Sigmoid colon (tissue), 7 donors: ENCODE results near the gene ASCL5. TPM values are rescaled to one million over a fixed set of nuclear protein-coding genes. Genes with fewer than 3 reads are reported as not detected.

Experiments used
- DNase-seq: peaks from one replicate; pipeline ENCODE4 v3.0.0-alpha.2; 2019
- H3K27ac ChIP-seq, 4 donors: fragments of 200-600 bp; sonication (generic); one replicate each; pipeline ENCODE4 v1.5.1; 2016 to 2019; ENCODE audit warnings: mild to moderate bottlenecking in 1 of 4
- H3K27me3 ChIP-seq, 3 donors: fragments of 200-600 bp; sonication (generic); one replicate each; pipeline ENCODE4 v1.5.1; 2019; ENCODE audit warnings: mild to moderate bottlenecking in 1 of 3
- H3K36me3 ChIP-seq, 4 donors: fragments of 200-600 bp; sonication (generic); one replicate each; pipeline ENCODE4 v1.5.1; 2016 to 2019
- H3K4me1 ChIP-seq, 4 donors: fragments of 200-600 bp; sonication (generic); one replicate each; pipeline ENCODE4 v1.5.1; 2017 to 2019
- H3K4me3 ChIP-seq, 4 donors: fragments of 200-600 bp; sonication (generic); one replicate each; pipeline ENCODE4 v1.5.1; 2017 to 2019; ENCODE audit warnings: mild to moderate bottlenecking in 2 of 4, moderate library complexity in 1 of 4
- H3K9me3 ChIP-seq, 4 donors: fragments of 200-600 bp in 3 of 4; sonication (generic) in 3 of 4; one replicate each; pipeline versions ENCODE4 v1.5.1 to v1.6.1; 2013 to 2019
- EP300 ChIP-seq, 4 donors: sonication (generic); formaldehyde crosslinking; IDR thresholded peaks; one replicate each; pipeline ENCODE4 v1.6.1; 2017; ENCODE audit warnings: antibody characterized with exemption in 4 of 4
- POLR2A ChIP-seq, 2 donors: fragments of 450-650 bp; IDR thresholded peaks; one replicate each; pipeline ENCODE4 v1.6.1; 2016; ENCODE audit warnings: antibody characterized with exemption in 2 of 2, mild to moderate bottlenecking in 2 of 2, moderate library complexity in 2 of 2
- POLR2AphosphoS5 ChIP-seq, 4 donors: sonication (generic); formaldehyde crosslinking; IDR thresholded peaks; one replicate each; pipeline ENCODE4 v1.6.1; 2017; ENCODE audit warnings: antibody characterized with exemption in 4 of 4
- WGBS, 2 donors: extraction: QIAGEN DNeasy Blood & Tissue Kit; methylation state at CpG; one replicate each; pipeline ENCODE4 v1.1.7; 2013; 5-methylcytosine and 5-hydroxymethylcytosine counted together
- intact Hi-C: fragments of 100-400 bp; cut with DNase I; formaldehyde crosslinking; loops from one replicate; pipeline ENCODE4 v1.15.1; 2023
- polyA plus RNA-seq, 3 donors: library from polyadenylated mRNA; stranded (reverse); fragments of 200-250 nt; gene quantifications; one replicate each; pipeline ENCODE4 v1.2.3, GENCODE V29; 2013
- total RNA-seq, 4 donors: library from RNA; depleted of rRNA; stranded (reverse); fragments of >200 nt; gene quantifications; one replicate each; pipeline ENCODE4 v1.1.0, GENCODE V29; 2016
- TF ChIP-seq, protein P1 (sequence below), 4 experiments: fragments of 450-650 bp in 3 of 4; fragments of 200-600 bp in 1 of 4; IDR thresholded peaks; one replicate each; pipeline ENCODE4 v1.5.1; 2016 to 2019; ENCODE audit warnings: antibody characterized with exemption in 4 of 4, mild to moderate bottlenecking in 3 of 4, moderate library complexity in 2 of 4
- donor health status: healthy with polysubstance abuse.
- donor health status: Bipolar disorder and iron deficiency.
- donor health status: healthy.

The ASCL5 gene
- total RNA-seq (not detected), polyA plus RNA-seq (under 1 TPM in 1 of 3 donors, not detected in 2; 0.06 TPM)

DNA sequence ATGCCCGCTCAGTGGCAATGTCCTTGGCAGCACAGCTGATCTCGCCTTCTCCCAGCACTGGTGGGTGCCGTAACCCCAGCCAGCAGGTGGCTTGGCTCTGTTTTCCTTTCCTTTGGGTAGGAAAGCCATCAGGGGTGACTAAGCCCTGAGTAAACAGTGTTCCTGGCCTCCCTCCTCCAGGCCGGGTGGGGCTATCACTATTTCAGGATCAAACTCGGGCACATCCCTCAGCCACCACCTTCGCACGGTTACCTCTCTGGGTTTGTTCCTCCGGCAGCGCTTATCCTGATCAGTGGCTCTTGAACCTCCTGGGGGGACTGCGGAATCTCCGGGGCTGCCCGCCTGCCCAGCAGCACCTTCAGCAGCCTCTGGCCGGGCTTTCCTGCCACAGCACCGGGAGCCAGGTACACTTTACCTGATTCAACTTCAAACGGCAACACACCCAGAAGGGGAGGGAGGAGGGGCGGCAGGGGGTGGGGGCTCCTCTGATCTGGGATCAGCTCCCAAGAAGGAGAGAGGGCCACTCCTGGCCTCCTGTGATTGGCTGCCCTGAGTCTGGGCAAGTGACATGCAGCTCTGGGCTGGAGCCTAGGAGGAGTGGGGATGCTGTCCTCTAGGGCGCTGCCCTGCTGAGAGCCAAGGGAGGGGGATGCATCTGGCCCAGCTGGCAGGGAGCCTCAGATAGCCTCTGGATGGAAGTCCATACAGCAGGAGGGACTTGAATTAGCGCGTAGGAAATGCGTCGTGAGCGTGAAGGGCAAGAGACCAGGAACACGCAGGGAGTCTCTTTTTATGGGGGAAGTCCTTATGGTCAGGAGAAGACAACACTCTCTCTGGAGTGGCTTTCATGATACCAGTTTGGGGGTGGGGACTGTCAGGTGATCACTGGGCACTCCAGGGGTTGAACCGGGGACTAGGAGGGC is at the start of gene ASCL5:
Gene ASCL5 (minus strand): TSS at position 353 of the 923 bp plus-strand sequence. CDS start 11,812 bp downstream, outside the sequence.
- 35 to 72% methylated on average over 24 of the region's 24 CpGs for WGBS, 2 donors
- peaks cover 0 to 22% (median 0%) of the 10 kb centered on the region in 3 donors for H3K27me3 ChIP-seq
- no peak within 1 kb of the TSS for H3K4me3 ChIP-seq
- H3K9me3 ChIP-seq = no peaks in the 10 kb centered on the region
- TF ChIP-seq POLR2A (IDR thresholded peaks at IDR 0.05) = no peak
- no peak for TF ChIP-seq POLR2AphosphoS5 (IDR thresholded peaks at IDR 0.05)
- TF ChIP-seq, protein P1, sequence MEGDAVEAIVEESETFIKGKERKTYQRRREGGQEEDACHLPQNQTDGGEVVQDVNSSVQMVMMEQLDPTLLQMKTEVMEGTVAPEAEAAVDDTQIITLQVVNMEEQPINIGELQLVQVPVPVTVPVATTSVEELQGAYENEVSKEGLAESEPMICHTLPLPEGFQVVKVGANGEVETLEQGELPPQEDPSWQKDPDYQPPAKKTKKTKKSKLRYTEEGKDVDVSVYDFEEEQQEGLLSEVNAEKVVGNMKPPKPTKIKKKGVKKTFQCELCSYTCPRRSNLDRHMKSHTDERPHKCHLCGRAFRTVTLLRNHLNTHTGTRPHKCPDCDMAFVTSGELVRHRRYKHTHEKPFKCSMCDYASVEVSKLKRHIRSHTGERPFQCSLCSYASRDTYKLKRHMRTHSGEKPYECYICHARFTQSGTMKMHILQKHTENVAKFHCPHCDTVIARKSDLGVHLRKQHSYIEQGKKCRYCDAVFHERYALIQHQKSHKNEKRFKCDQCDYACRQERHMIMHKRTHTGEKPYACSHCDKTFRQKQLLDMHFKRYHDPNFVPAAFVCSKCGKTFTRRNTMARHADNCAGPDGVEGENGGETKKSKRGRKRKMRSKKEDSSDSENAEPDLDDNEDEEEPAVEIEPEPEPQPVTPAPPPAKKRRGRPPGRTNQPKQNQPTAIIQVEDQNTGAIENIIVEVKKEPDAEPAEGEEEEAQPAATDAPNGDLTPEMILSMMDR (IDR thresholded peaks at IDR 0.05) = no peak
- no peak for TF ChIP-seq EP300 (IDR thresholded peaks at IDR 0.05)
- no peak within 1 kb of the TSS for H3K27ac ChIP-seq
- intact Hi-C loops = no loop called here
- no peaks in the 10 kb centered on the region for H3K36me3 ChIP-seq
- no peak for DNase-seq
- H3K4me1 ChIP-seq = peaks cover 0 to 12% (median 9%) of the 10 kb centered on the region in 4 donors

DNA sequence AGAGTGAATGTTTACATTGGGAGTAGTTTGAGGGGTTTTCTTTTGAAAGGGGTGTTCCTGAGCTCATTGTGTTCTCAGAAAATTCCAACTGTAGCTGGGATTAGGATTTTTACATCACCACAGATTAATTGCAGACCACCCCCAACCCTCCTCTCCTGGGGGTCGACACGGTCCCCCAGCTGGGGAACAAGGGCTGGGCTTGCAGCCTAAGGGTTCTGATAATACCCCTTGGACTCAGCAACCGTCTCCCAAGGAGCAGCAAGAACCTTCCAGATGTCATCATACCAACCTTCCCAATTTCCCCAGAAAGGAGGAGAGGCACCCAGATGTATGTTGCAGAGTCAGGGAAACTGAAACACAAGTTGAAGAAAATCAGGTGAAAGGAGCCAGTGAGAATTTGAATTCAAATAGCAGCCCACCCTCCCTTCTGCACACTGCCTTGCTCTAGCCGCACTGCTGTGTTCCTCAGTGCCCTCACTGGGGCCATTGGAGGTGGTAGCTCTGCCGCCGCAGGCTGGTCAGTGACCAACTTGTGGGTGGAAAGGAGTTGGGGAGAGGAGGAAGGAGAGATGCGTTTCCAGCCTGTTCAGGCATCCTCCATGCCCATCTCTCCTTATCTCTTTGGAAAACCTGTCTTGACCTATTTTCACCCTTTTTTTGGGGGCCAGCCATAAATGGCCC is 49.0 kb upstream of the ASCL5 start:
- WGBS, 2 donors = 88 to 89% methylated on average over 7 of the region's 7 CpGs
- no peak for DNase-seq
- Histone ChIP-seq H3K27ac (no peak overlapping the region), H3K4me3 (no peak overlapping the region), H3K4me1 (peaks cover 0 to 6% (median 6%) of the 10 kb centered on the region in 4 donors), H3K36me3 (no peaks in the 10 kb centered on the region), H3K27me3 (no peaks in the 10 kb centered on the region), H3K9me3 (peaks cover 0 to 4% (median 0%) of the 10 kb centered on the region in 4 donors)
- TF ChIP-seq EP300 (IDR thresholded peaks at IDR 0.05) = no peak
- no peak for TF ChIP-seq POLR2AphosphoS5 (IDR thresholded peaks at IDR 0.05)
- no peak for TF ChIP-seq POLR2A (IDR thresholded peaks at IDR 0.05)
- TF ChIP-seq, protein P1 (IDR thresholded peaks at IDR 0.05) = no peak
- intact Hi-C loops = no loop called here

DNA sequence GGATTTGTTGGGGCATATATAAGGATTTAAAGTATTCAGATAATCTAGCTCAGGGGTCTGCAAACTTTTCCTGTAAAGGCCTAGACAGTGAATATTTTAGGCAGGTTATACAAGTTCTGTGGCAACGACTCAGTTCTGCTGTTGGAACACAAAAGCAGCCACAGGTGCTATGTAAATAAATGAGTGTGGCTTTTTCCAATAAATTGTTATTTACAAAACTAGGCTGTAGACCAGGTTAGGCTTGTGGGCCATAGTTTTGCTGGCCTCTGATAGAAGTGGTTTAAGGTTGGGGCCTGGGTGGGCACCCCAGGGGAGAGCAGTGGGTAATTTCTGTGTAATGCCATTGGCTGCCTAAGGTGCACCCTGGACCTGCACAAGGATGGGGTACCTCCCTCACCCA is 46.8 kb upstream of the ASCL5 start:
- H3K27ac ChIP-seq = no peak overlapping the region
- intact Hi-C loops = no loop called here
- TF ChIP-seq EP300 (IDR thresholded peaks at IDR 0.05) = no peak
- TF ChIP-seq POLR2A (IDR thresholded peaks at IDR 0.05) = no peak
- TF ChIP-seq, protein P1 (IDR thresholded peaks at IDR 0.05) = no peak
- no peak for TF ChIP-seq POLR2AphosphoS5 (IDR thresholded peaks at IDR 0.05)
- no peaks in the 10 kb centered on the region for H3K36me3 ChIP-seq
- H3K4me1 ChIP-seq = peaks cover 0 to 10% (median 8%) of the 10 kb centered on the region in 4 donors
- 23 to 63% methylated on average over 1 of the region's 1 CpG for WGBS, 2 donors
- no peaks in the 10 kb centered on the region for H3K27me3 ChIP-seq
- DNase-seq = no peak
- no peak overlapping the region for H3K4me3 ChIP-seq
- peaks cover 0 to 4% (median 0%) of the 10 kb centered on the region in 4 donors for H3K9me3 ChIP-seq

DNA sequence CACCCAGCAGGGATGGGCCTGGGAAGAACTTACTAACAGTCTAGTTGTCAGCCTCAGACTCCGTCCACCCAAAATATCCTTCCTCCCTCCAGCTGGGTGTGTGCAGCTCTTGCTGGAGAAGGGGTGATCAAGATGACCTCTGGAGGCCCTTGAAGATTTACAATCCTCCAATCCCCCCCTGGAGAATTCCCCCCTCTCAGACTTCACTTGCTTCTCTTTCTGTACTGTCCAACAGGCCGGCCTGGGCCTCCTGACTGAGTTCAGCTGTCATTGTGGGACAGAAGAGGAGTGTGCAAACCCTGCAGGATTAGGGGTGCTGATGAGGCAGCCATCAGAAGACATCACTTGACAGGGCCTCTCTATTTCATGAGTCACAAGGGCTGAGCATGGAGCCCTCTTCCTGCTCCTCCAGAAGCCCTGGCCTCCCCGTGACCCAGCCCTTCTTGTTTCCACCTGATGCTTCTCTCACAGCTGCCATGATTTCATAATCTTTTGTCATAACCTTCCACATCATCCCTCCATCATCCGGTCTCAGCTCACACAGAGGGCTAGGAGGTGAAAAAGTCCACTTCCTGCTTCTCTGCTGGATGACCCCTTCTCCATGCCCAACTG is 46.1 kb upstream of the ASCL5 start:
- Histone ChIP-seq H3K27me3 (no peaks in the 10 kb centered on the region), H3K9me3 (no peaks in the 10 kb centered on the region), H3K27ac (no peak overlapping the region), H3K36me3 (no peaks in the 10 kb centered on the region), H3K4me1 (peaks cover 0 to 10% (median 8%) of the 10 kb centered on the region in 4 donors), H3K4me3 (no peak overlapping the region)
- DNase-seq = no peak
- WGBS, 2 donors = 76 to 91% methylated on average over 4 of the region's 4 CpGs
- intact Hi-C loops = no loop called here
- TF ChIP-seq POLR2AphosphoS5 (IDR thresholded peaks at IDR 0.05) (no peak), POLR2A (IDR thresholded peaks at IDR 0.05) (no peak), EP300 (IDR thresholded peaks at IDR 0.05) (no peak)
- TF ChIP-seq, protein P1 (IDR thresholded peaks at IDR 0.05) = no peak
